Gastrocnemius medialis (tissue), 4 donors: ENCODE measurements around the gene SH3BP5. TPM values are rescaled to one million over a fixed set of nuclear protein-coding genes. Genes with fewer than 3 reads are reported as not detected.

Experiments
- ATAC-seq, 2 donors: fragments of 150-250 bp; one replicate each; pipeline ENCODE4 v1.9.1; 2016
- DNase-seq, 2 donors: peaks; one replicate each; pipeline ENCODE4 v3.0.0-alpha.2; 2019
- H3K27ac ChIP-seq, 4 donors: fragments of 200-600 bp; sonication (generic); 1 replicate in 1 of 4; 2 replicates in 3 of 4; pipeline ENCODE4 v1.5.1; 2016 to 2018; ENCODE audit warnings: mild to moderate bottlenecking in 2 of 4, moderate library complexity in 1 of 4
- H3K27me3 ChIP-seq, 3 donors: fragments of 200-600 bp; sonication (generic) in 2 of 3; 1 replicate in 1 of 3; 2 replicates in 2 of 3; pipeline versions ENCODE4 v1.5.1 to v1.6.0; 2016 to 2019; ENCODE audit warnings: mild to moderate bottlenecking in 1 of 3, moderate library complexity in 1 of 3
- H3K36me3 ChIP-seq, 2 donors: fragments of 200-600 bp; sonication (generic) in 1 of 2; one replicate each; pipeline ENCODE4 v1.5.1; 2017 to 2018
- H3K4me1 ChIP-seq, 2 donors: fragments of 200-600 bp; sonication (generic) in 1 of 2; one replicate each; pipeline ENCODE4 v1.5.1; 2016 to 2017; ENCODE audit warnings: mild to moderate bottlenecking in 2 of 2
- H3K4me3 ChIP-seq, 4 donors: fragments of 200-600 bp; sonication (generic) in 3 of 4; 1 replicate in 1 of 4; 2 replicates in 3 of 4; pipeline ENCODE4 v1.5.1; 2016 to 2019; ENCODE audit warnings: mild to moderate bottlenecking in 2 of 4
- H3K9me3 ChIP-seq, 3 donors: fragments of 200-600 bp; sonication (generic) in 2 of 3; 1 replicate in 1 of 3; 2 replicates in 2 of 3; pipeline ENCODE4 v1.5.1; 2016 to 2019
- CTCF ChIP-seq, 5 experiments: fragments of 450-650 bp in 3 of 5; fragments of 200-600 bp in 2 of 5; sonication (generic) in 2 of 5; IDR thresholded peaks in 4 of 5; conservative IDR thresholded peaks in 1 of 5; 1 replicate in 4 of 5; 2 replicates in 1 of 5; pipeline ENCODE4 v1.5.1; 2016 to 2019; ENCODE audit warnings: antibody characterized with exemption in 5 of 5, mild to moderate bottlenecking in 3 of 5, moderate library complexity in 3 of 5
- POLR2A ChIP-seq, 2 donors: fragments of 450-650 bp; IDR thresholded peaks; one replicate each; pipeline ENCODE4 v1.6.1; 2017; ENCODE audit warnings: antibody characterized with exemption in 2 of 2, mild to moderate bottlenecking in 2 of 2, moderate library complexity in 2 of 2
- in situ Hi-C, 4 donors: fragments of 200-750 bp; cut with MboI; loops; one replicate each; pipeline versions ENCODE4 v1.15.0 to v1.8.0; 2017; ENCODE audit warnings: low sequenced_read_pairs in 4 of 4
- intact Hi-C: fragments of 100-400 bp; cut with DNase I; formaldehyde crosslinking; loops from one replicate; pipeline ENCODE4 v1.15.1; 2023; ENCODE audit warnings: low total_unique reads
- total RNA-seq, 4 donors: library from RNA; depleted of rRNA; stranded (reverse); fragments of >200 nt; gene quantifications; one replicate each; pipeline versions ENCODE4 v1.1.0 to v1.2.3, GENCODE V29; 2016

Gene SH3BP5
- total RNA-seq, 4 donors from 2014 or later, result 31.5 to 111 (median 75.5) TPM

GRCh38 chr3:15246186-15246585 is 86.2 kb downstream of the SH3BP5 start:
- in situ Hi-C loops, result no loop called here
- H3K9me3 ChIP-seq, result no peaks in the 10 kb centered on the region
- H3K27me3 ChIP-seq, result no peaks in the 10 kb centered on the region
- TF ChIP-seq POLR2A (IDR thresholded peaks at IDR 0.05), result no peak
- no peak for TF ChIP-seq CTCF (IDR thresholded peaks at IDR 0.05 in 4 of 5, conservative IDR thresholded peaks at IDR 0.05 in 1 of 5)
- no peak overlapping the region for H3K27ac ChIP-seq
- no peak overlapping the region for H3K4me3 ChIP-seq
- no peaks in the 10 kb centered on the region for H3K4me1 ChIP-seq
- no peak for DNase-seq
- H3K36me3 ChIP-seq, result peaks cover 15 to 97% of the 10 kb centered on the region in 2 donors
- ATAC-seq, result no peak
- intact Hi-C loops, result no loop called here

- H3K4me3 ChIP-seq, result no peak overlapping the region
- H3K36me3 ChIP-seq, result peaks cover 3 to 93% of the 10 kb centered on the region in 2 donors
- TF ChIP-seq CTCF (IDR thresholded peaks at IDR 0.05 in 4 of 5, conservative IDR thresholded peaks at IDR 0.05 in 1 of 5) (no peak), POLR2A (IDR thresholded peaks at IDR 0.05) (no peak)
- DNase-seq, result no peak
- no peaks in the 10 kb centered on the region for H3K4me1 ChIP-seq
- ATAC-seq, result peak in 1 of 2 donors; percentile 33
- H3K9me3 ChIP-seq, result no peaks in the 10 kb centered on the region
- H3K27me3 ChIP-seq, result no peaks in the 10 kb centered on the region
- no peak overlapping the region for H3K27ac ChIP-seq
- in situ Hi-C loops (no loop called here), intact Hi-C loops (no loop called here)
These were observed 88.4 kb downstream of the SH3BP5 start for GRCh38 chr3:15243822-15244482.

- H3K4me1 ChIP-seq, result no peaks in the 10 kb centered on the region
- TF ChIP-seq CTCF (IDR thresholded peaks at IDR 0.05 in 4 of 5, conservative IDR thresholded peaks at IDR 0.05 in 1 of 5), result peak in 2 of 5 experiments; percentile 23
- TF ChIP-seq POLR2A (IDR thresholded peaks at IDR 0.05), result no peak
- no peak for DNase-seq
- in situ Hi-C loops (no loop called here), intact Hi-C loops (no loop called here)
- peaks cover 3 to 75% of the 10 kb centered on the region in 2 donors for H3K36me3 ChIP-seq
- no peaks in the 10 kb centered on the region for H3K27me3 ChIP-seq
- no peak overlapping the region for H3K27ac ChIP-seq
- H3K9me3 ChIP-seq, result no peaks in the 10 kb centered on the region
- no peak for ATAC-seq
- H3K4me3 ChIP-seq, result no peak overlapping the region
These were observed 91.0 kb downstream of the SH3BP5 start for GRCh38 chr3:15241341-15241740.

- Histone ChIP-seq H3K4me3 (no peak overlapping the region), H3K27me3 (no peaks in the 10 kb centered on the region), H3K27ac (no peak overlapping the region), H3K36me3 (peaks cover 2 to 79% of the 10 kb centered on the region in 2 donors), H3K4me1 (no peaks in the 10 kb centered on the region), H3K9me3 (no peaks in the 10 kb centered on the region)
- ATAC-seq (no peak), DNase-seq (no peak)
- TF ChIP-seq POLR2A (IDR thresholded peaks at IDR 0.05) (no peak), CTCF (IDR thresholded peaks at IDR 0.05 in 4 of 5, conservative IDR thresholded peaks at IDR 0.05 in 1 of 5) (no peak)
- in situ Hi-C loops (no loop called here), intact Hi-C loops (loop anchor here (10.0 kb wide), 1 partner anchor 356 kb away; no protein-coding TSS in a partner anchor)
These were observed 103.1 kb downstream of the SH3BP5 start for GRCh38 chr3:15229262-15229661.
